ENCODE results near the gene TIAM2. TPM values are rescaled to one million over a fixed set of nuclear protein-coding genes. Genes with fewer than 3 reads are reported as not detected.
A peak's percentile ranks its signal among the peaks of the same experiment; 100 is the strongest.

TIAM2 gene
- total and polyA plus RNA-seq, 2 donors (not counting 3 experiments of a cell fraction or from before 2014, with no cell fraction given) = 9.6 to 18.5 TPM

DNA sequence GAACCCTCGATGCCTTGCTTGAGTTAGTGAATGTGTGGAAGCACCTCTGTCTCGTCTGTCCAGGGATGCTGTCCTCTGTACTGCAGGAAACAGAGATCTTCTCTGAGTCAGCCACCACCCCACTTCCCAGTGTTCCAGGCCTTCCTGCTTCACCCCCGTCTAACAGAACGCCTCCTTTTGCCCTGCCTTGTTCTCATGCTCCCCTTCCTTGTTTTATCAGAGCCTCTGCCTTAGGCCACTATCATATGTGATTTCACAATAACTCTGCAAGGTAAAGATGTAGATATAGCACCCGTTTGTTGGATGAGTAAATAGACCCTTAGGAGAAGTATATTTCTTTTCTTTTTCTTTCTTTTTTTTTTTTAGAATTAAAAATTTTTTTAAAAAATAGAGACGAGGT is 162.0 kb downstream of the TIAM2 start:
- POLR2A ChIA-PET = no interaction called here
- TF ChIP-seq, protein P1, sequence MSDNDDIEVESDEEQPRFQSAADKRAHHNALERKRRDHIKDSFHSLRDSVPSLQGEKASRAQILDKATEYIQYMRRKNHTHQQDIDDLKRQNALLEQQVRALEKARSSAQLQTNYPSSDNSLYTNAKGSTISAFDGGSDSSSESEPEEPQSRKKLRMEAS (IDR thresholded peaks at IDR 0.05; ENCODE audit: insufficient read depth, insufficient read length) = no peak
- TF ChIP-seq GATA2 (IDR thresholded peaks at IDR 0.05; ENCODE audit: insufficient read depth, insufficient read length, low read depth, low read length) (no peak), JUN (IDR thresholded peaks at IDR 0.05; ENCODE audit: borderline replicate concordance, insufficient read depth, insufficient read length, low read depth) (no peak), POLR2AphosphoS5 (IDR thresholded peaks at IDR 0.05; ENCODE audit: insufficient read depth, low read depth, low read length) (no peak), MYC (IDR thresholded peaks at IDR 0.05; ENCODE audit: low read depth, low read length) (no peak), POLR2A (IDR thresholded peaks at IDR 0.05; ENCODE audit: low read depth, low read length) (no peak), FOS (IDR thresholded peaks at IDR 0.05; ENCODE audit: borderline replicate concordance, insufficient read depth, low read length) (no peak), EZH2 (IDR thresholded peaks at IDR 0.05; ENCODE audit: borderline replicate concordance, low read depth, low read length, severe bottlenecking) (no peak)
- TF ChIP-seq, protein P2, sequence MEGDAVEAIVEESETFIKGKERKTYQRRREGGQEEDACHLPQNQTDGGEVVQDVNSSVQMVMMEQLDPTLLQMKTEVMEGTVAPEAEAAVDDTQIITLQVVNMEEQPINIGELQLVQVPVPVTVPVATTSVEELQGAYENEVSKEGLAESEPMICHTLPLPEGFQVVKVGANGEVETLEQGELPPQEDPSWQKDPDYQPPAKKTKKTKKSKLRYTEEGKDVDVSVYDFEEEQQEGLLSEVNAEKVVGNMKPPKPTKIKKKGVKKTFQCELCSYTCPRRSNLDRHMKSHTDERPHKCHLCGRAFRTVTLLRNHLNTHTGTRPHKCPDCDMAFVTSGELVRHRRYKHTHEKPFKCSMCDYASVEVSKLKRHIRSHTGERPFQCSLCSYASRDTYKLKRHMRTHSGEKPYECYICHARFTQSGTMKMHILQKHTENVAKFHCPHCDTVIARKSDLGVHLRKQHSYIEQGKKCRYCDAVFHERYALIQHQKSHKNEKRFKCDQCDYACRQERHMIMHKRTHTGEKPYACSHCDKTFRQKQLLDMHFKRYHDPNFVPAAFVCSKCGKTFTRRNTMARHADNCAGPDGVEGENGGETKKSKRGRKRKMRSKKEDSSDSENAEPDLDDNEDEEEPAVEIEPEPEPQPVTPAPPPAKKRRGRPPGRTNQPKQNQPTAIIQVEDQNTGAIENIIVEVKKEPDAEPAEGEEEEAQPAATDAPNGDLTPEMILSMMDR (IDR thresholded peaks at IDR 0.05; ENCODE audit: extremely low read depth in 1 of 2, insufficient read depth in 1 of 2, low read depth in 1 of 2, low read length in 2 of 2) = no peak
- Histone ChIP-seq H3K9me1 (replicated peaks; ENCODE audit: control insufficient read depth, extremely low read depth, insufficient read depth, low read length) (no peaks in the 10 kb centered on the region), H3K9me3 (replicated peaks; ENCODE audit: control insufficient read depth, insufficient read depth, low read length) (no peaks in the 10 kb centered on the region), H3K4me3 (replicated peaks in 1 of 3; ENCODE audit: insufficient read depth in 1 of 3, low read depth in 1 of 3, low read length in 3 of 3) (no peak overlapping the region), H4K20me1 (replicated peaks; ENCODE audit: control insufficient read depth, extremely low read depth, insufficient read depth, low read length) (no peaks in the 10 kb centered on the region), H3K27me3 (ENCODE audit: control insufficient read depth in 2 of 2, insufficient read depth in 2 of 2, low read length in 2 of 2) (no peaks in the 10 kb centered on the region), H3K9ac (replicated peaks; ENCODE audit: extremely low read depth, insufficient read depth, low read length) (no peak overlapping the region), H3K4me2 (ENCODE audit: insufficient read depth, low read length) (no peak overlapping the region), H2AFZ (ENCODE audit: low read depth, low read length) (peak overlapping the region; percentile 5), H3K79me2 (ENCODE audit: control insufficient read depth, insufficient read depth, low read length) (no peaks in the 10 kb centered on the region), H3K27ac (ENCODE audit: insufficient read depth, low read depth, low read length) (no peak overlapping the region), H3K36me3 (ENCODE audit: control insufficient read depth in 2 of 2, extremely low read depth in 1 of 2, insufficient read depth in 2 of 2, low read length in 2 of 2) (no peaks in the 10 kb centered on the region), H3K4me1 (ENCODE audit: control insufficient read depth, extremely low read depth, insufficient read depth, low read length) (peaks cover 28% of the 10 kb centered on the region)
- intact Hi-C loops (cut with micrococcal nuclease) = loop anchor here (2.0 kb wide), 1 partner anchor 14 kb away; no protein-coding TSS in a partner anchor
- peak; percentile 18 for DNase-seq (ENCODE audit: low read depth, low spot score)
- no TSS peak for BruUV-seq (replicated peaks)
- FAIRE-seq = peak; percentile 72
- CTCF ChIA-PET = no interaction called here
- dilution Hi-C loops (cut with MboI; ENCODE audit: extremely low pct_ligation_motif_present, low sequenced_read_pairs) = no loop called here

Measured in endothelial cell of umbilical vein (primary cell).